SHP77 (cell line): ENCODE results near the gene CBLN1.

Experiments used
- DNase-seq, 2 experiments: peaks; one replicate each; lab custom pipeline; 2025; lab: John Stamatoyannopoulos, UW

Gene CBLN1

GRCh38 chr16:49281480-49281842 lies at the start of gene CBLN1:
CBLN1 (minus strand) TSS chr16:49281838; CDS start chr16:49281465, 373 bp downstream.
- no peak for DNase-seq

DNA sequence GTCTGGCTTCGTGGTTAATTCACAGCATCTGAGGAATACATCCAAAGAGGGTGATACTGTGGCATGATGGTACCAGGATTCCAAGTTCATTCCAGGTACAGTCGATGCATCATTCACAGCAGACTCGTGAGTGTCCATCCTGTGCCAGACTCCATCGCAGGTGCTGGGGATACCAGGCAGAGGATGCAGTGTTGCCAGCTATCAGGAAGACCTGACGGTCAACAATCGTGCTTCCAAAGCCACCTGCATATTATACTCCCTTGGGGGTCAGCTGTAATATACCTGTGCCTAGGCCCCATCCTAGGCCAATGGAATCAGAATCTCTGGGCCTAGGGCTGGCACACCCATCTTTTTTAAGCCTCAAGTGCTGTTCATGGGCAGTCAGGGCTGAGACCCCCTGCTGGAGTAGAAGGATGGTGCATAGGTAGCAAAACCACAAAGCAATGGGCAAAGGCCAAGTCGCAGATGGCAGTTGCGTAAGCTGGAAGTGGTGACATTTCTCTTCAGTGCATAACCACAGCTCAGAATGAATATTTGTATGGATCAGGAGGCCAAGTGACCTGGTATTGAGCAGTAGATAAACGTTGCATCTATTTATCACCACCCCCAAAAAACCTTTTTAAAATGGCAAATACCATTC lies 49.0 kb upstream of the CBLN1 start:
- no peak for DNase-seq

- no peak for DNase-seq
Observed at GRCh38 chr16:49328325-49328724, 46.7 kb upstream of the CBLN1 start.

GRCh38 chr16:49327466-49327865 lies 45.8 kb upstream of the CBLN1 start:
- DNase-seq: no peak

DNA sequence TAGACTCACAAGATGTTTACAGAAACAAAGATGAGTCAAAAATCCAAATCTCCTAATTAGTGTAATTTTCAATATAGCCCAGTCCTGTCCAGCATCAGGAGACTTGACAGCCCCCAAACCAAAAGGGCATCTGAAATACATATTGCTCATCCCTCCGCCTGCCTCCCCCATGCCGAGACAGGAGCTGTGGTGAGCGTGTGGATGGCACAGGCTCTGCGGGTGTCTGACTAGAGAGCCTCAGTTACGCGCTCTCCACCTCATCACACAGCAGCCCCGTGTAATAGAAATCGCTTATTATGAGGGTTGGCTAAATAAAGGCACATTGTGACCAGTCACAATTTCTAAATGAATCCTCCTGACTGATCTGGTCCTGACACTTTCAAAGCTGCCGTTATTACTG lies 43.1 kb upstream of the CBLN1 start:
- DNase-seq: no peak

GRCh38 chr16:49315602-49316001 lies 34.0 kb upstream of the CBLN1 start:
- DNase-seq: no peak

- DNase-seq: peak in 1 of 2 experiments; percentile 3
Observed at GRCh38 chr16:49312389-49312985, 30.8 kb upstream of the CBLN1 start.

DNA sequence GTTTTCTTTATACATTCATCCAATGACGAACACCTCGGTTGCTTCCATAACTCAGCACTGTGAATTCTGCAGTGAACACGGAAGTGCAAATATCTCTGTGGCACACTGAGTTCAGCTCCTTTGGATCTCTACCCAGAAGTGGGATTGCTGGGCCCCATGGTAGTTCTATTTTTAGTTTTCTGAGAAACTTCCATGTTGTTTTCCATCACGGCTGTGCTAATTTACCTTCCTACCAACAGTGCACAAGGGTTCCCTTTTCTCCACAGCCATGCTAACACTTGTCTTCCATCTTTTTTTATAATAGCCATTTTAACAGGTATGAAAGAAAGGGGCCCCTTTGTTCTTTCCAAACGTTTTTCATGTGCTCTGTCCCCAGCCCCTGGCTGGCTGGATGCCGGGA lies 30.2 kb upstream of the CBLN1 start:
- DNase-seq: no peak

DNA sequence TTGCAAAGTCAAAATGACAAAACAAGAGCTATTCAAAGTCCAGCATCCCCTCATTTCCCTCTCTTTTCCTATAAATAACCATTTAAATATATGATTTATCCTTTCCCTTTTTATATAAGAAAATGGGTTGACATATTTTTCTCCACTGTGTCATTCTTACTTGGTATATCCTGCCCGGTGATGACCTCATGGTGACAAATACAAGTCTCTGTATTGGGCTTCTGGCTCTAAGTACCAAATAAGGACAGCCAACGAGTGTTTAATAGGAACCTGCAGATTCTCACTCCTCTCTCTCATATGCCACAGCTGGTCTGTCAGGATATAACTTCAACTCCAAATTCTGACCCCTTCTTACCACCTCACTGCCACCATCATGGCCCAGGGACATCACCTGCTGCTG lies 25.5 kb upstream of the CBLN1 start:
- no peak for DNase-seq

DNA sequence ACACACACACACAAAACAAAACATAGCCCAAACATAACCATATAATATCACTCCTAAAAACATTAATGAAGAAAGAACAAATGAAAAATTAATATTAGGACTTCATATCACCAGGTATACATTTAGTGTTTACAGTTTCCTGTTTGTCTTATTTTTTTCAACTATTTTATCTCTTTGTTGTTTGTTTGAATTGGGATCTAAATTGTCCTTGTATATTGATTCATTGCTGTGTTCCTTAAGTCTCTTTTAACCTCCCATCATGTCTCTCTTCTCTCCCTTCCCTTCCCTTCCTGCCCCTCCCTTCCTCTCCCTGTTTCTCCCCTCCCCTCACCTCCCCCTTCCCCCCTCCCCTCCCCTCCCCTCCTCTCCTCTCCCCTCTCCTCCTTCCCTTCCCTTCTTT lies 23.8 kb upstream of the CBLN1 start:
- DNase-seq: no peak

DNA sequence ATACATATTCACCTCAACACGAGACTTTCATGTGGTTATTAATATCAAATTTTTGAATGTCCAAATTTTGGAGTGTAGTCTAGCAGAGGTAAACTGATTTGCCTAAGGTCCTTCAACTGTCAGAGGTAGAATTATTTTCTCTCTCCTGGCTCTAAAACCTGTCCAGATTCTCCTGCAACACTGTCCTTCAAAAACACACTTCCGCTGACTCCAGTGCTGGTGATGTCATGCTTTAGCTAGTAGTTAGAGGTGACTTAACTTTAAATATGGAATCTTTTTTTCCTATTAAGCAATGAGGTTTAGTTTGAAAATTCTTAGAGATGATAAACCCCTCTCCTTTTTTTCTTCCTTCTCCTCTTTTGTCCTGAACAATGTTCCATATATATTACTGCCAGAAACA lies 10.8 kb upstream of the CBLN1 start:
- no peak for DNase-seq

DNA sequence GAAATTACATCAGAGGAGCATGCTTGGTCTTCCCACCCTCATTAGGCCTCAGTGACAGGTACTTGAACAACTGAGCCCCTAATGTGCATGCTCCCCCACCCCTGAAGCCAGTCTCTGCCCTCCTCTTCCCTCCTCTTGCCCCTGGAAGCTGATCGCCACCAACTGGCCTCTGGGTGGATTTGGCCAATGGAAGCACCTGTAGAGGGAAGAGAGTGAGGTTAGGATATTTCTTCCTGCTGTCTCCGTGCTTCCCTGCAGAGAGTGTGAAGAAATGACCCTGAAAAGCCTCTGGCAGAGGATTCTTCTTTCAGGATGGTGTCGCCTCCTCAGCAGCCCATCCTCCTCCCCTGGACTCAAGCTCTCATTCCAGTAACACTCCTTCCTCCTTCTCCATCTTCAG lies 5.9 kb upstream of the CBLN1 start:
- no peak for DNase-seq

- no peak for DNase-seq
Observed at GRCh38 chr16:49284962-49285361, 3.3 kb upstream of the CBLN1 start.

DNA sequence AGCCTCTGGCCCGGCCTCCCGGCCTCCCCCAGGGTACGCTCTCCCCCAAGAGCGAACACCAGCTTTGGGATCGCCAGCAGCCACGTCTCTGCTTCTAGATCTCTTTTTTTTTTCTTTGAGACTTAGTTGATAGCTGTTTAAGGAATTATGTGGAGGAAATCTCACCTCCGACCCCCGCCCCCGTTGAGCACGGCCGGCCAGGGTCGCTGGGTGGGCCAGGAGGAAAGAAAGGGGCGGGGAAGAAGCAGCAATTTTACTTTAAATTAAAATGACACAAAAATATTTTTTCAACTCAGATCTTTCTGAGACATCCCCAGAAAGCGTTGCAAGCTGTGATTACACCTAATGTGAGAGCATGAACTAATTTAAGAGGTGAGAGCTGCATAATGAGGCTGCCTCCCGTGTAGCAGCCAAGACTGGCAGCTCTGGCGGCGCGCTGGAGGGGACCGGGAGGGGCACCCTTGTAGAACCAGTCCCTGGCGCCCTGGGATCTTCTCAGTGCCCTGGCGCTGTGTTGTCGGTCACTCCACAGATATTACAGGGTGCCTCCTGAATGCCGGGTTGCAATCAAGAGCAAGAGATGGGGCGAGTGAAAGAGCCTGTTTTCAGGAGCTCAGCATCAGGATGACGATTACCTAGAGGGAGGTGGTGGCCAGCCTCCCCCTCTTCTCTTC lies 1.9 kb upstream of the CBLN1 start:
- no peak for DNase-seq

DNA sequence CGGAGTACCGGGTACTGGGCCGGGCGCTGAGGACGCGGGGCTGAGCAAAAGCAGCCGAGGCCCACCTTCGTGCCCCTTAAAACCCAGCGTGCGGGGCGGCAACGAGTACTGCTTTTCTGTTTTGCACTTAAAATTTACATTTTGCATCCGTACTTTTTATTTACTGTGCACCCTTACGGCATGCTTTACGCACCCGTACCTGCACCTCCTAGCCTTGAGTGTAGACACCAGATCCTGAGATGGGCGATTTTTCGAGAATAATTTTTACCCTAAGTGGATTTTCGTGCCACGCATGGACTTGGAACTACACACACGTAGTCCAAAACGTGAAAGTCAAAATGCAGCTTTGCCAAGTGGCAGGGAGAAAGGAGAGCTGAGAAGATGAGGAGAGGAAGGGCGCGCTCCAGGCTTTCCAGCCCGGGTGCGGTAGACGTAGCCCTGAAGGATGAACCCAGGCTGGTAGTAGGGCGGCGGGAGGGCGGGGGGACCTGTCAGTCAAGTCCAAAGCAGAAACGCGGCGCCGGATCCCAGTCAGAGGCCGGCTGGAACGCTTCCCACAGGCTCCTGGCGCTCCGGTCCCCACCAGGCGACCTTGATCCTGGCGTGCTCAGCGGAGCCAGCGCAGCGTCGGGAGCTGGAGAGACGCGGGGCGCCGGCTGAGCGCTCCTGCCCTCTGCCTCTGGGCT lies 1.2 kb upstream of the CBLN1 start:
- DNase-seq: no peak

GRCh38 chr16:49281843-49282642 lies 405 bp upstream of the CBLN1 start:
- peak; percentile 55 to 70 for DNase-seq

GRCh38 chr16:49280841-49281371 lies 732 bp downstream of the CBLN1 start:
- no peak for DNase-seq

GRCh38 chr16:49280105-49280741 lies 1.4 kb downstream of the CBLN1 start:
- DNase-seq: no peak

- DNase-seq: no peak
Observed at GRCh38 chr16:49278944-49279725, 2.5 kb downstream of the CBLN1 start.

DNA sequence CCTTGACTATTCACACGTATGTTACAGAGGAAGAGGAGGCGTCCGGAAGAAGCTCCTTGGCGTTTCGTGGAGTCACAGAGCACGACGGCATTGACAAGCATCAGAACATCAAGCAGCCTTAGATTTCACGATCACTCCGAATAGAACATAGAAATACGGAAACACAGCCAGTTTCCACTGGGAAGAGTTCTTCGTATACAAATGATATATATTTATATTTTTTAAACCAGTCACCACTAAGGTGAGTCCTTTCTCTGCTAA lies 3.1 kb downstream of the CBLN1 start:
- DNase-seq: no peak
